SU-DHL-6 (cell line): Measurements from ENCODE around the gene CREB5.

Experiments used
- H2AFZ ChIP-seq: fragments of 200-600 bp; sonication (generic); 2 replicates; pipeline ENCODE4 v1.6.1; 2014; ENCODE audit warnings: low read depth, mild to moderate bottlenecking, moderate library complexity, mixed read lengths, antibody characterized with exemption, low read length; ENCODE audit not compliant: severe bottlenecking
- H3F3A ChIP-seq: fragments of 200-600 bp; shearing (Covaris generic); 2 replicates; pipeline ENCODE4 v1.6.0; 2016; ENCODE audit warnings: antibody characterized with exemption, mild to moderate bottlenecking; ENCODE audit not compliant: insufficient read depth
- H3K27ac ChIP-seq: fragments of 200-600 bp; sonication (generic); 2 replicates; pipeline ENCODE4 v1.5.1; 2016; ENCODE audit warnings: low read depth, mild to moderate bottlenecking, low read length, moderate library complexity, mixed read lengths
- H3K27me3 ChIP-seq: fragments of 200-600 bp; sonication (generic), shearing (Covaris generic); 2 replicates; pipeline ENCODE4 v1.6.0; 2014; ENCODE audit warnings: mild to moderate bottlenecking, low read length
- H3K36me3 ChIP-seq: fragments of 200-600 bp; sonication (generic); 2 replicates; pipeline ENCODE4 v1.6.1; 2014; ENCODE audit warnings: mild to moderate bottlenecking, low read length, mixed read lengths
- H3K4me2 ChIP-seq: fragments of 300-600, 200-600 bp; shearing (Covaris generic), sonication (generic); 2 replicates; pipeline ENCODE4 v1.6.0; 2014; ENCODE audit warnings: low read length, low read depth, mild to moderate bottlenecking; ENCODE audit not compliant: poor library complexity, severe bottlenecking
- H3K4me3 ChIP-seq: fragments of 200-600 bp; sonication (generic); 2 replicates; pipeline ENCODE4 v1.5.1; 2014; ENCODE audit warnings: antibody characterized with exemption, low read length, mild to moderate bottlenecking, mixed read lengths; ENCODE audit not compliant: insufficient read depth, poor library complexity, severe bottlenecking
- H3K79me2 ChIP-seq: fragments of 200-600 bp; sonication (generic); 2 replicates; pipeline ENCODE4 v1.6.1; 2014; ENCODE audit warnings: mild to moderate bottlenecking, low read length, moderate library complexity; ENCODE audit not compliant: insufficient read depth
- H3K9ac ChIP-seq: fragments of 200-600 bp; sonication (generic); 2 replicates; pipeline ENCODE4 v1.7.0; 2014; ENCODE audit warnings: mild to moderate bottlenecking, low read length
- H3K9me2 ChIP-seq: fragments of 200-600 bp; sonication (generic); replicated peaks from 2 replicates; pipeline ENCODE4 v1.6.1; 2014; ENCODE audit warnings: low read length; ENCODE audit not compliant: insufficient read depth
- H3K9me3 ChIP-seq: fragments of 200-600 bp; sonication (generic); 2 replicates; pipeline ENCODE4 v1.6.1; 2014; ENCODE audit warnings: low read length, mixed read lengths; ENCODE audit not compliant: insufficient read depth
- H4K20me1 ChIP-seq: fragments of 200-600 bp; sonication (generic); 2 replicates; pipeline ENCODE4 v1.6.1; 2014; ENCODE audit warnings: low read depth, mild to moderate bottlenecking, antibody characterized with exemption, low read length, moderate library complexity, mixed read lengths
- EZH2phosphoT487 ChIP-seq: fragments of 200-600 bp; sonication (generic), shearing (Covaris generic); conservative IDR thresholded peaks from 2 replicates; pipeline ENCODE4 v1.6.1; 2018; ENCODE audit warnings: mild to moderate bottlenecking, antibody characterized with exemption, low read length, moderate library complexity, mixed read lengths
- TF ChIP-seq, protein P1 (sequence below): fragments of 200-600 bp; sonication (generic); IDR thresholded peaks from one replicate; pipeline ENCODE4 v1.5.1; 2017; ENCODE audit warnings: antibody characterized with exemption, mild to moderate bottlenecking, low read length, moderate library complexity; ENCODE audit not compliant: insufficient read depth, poor library complexity, severe bottlenecking

Gene CREB5

DNA sequence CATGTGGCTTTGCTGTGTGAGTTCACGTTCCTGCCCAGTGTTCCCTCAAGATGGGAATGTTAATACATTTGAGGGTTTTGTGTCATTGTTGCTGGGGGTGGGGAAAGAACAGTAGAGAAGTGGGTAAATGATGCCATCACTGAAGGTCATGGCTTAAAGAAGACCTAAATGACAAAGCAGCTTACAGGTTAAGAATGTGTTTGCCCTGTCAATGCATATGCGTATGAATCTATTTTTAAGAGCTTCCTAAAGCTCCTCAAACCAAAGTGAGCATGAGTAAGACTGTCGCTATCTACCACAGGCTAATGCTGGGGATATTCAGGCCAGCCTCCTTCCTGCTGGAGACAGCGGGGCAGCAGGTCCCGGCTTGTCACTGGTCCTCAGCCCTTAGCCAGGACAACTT lies 162.9 kb downstream of the CREB5 start:
- Histone ChIP-seq H3K9me3 (no peaks in the 10 kb centered on the region), H2AFZ (no peak overlapping the region), H3K27ac (no peak overlapping the region), H3K9ac (no peak overlapping the region), H3F3A (peaks cover 36% of the 10 kb centered on the region), H3K36me3 (peaks cover 25% of the 10 kb centered on the region), H3K27me3 (no peaks in the 10 kb centered on the region), H3K9me2 (no peaks in the 10 kb centered on the region), H3K4me2 (no peak overlapping the region), H4K20me1 (0 out of 2 replicates have a peak, but pooled peaks cover 5% of the 10 kb centered on the region), H3K4me3 (no peak overlapping the region), H3K79me2 (peaks cover 76% of the 10 kb centered on the region)
- TF ChIP-seq EZH2phosphoT487 = no peak
- TF ChIP-seq, protein P1, sequence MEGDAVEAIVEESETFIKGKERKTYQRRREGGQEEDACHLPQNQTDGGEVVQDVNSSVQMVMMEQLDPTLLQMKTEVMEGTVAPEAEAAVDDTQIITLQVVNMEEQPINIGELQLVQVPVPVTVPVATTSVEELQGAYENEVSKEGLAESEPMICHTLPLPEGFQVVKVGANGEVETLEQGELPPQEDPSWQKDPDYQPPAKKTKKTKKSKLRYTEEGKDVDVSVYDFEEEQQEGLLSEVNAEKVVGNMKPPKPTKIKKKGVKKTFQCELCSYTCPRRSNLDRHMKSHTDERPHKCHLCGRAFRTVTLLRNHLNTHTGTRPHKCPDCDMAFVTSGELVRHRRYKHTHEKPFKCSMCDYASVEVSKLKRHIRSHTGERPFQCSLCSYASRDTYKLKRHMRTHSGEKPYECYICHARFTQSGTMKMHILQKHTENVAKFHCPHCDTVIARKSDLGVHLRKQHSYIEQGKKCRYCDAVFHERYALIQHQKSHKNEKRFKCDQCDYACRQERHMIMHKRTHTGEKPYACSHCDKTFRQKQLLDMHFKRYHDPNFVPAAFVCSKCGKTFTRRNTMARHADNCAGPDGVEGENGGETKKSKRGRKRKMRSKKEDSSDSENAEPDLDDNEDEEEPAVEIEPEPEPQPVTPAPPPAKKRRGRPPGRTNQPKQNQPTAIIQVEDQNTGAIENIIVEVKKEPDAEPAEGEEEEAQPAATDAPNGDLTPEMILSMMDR = no peak

DNA sequence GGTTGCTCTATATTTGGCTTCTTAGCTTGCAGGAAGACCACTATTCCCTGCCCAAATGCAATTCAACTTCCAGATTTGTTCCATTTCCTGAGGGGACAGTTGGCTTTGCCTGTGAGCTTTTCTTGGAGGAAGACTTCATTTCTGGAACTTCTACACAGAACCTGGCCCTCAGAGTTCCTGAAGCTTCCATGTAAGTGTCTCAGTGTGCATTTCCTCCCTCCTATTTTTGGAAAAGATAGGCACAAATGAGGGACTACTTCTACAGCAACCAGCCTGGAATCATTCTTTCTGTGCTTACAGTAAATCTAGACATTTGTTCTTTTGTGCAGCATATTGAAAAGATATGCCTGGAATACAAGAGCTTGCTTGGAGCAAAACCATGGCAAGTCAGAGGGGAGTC lies 164.3 kb downstream of the CREB5 start:
- Histone ChIP-seq H3K27me3 (no peaks in the 10 kb centered on the region), H3K36me3 (peaks cover 25% of the 10 kb centered on the region), H4K20me1 (peaks cover 5% of the 10 kb centered on the region; the same call in 1 of the 2 replicates), H3K79me2 (peaks cover 73% of the 10 kb centered on the region), H3K9ac (no peak overlapping the region), H2AFZ (no peak overlapping the region), H3K4me3 (no peak overlapping the region), H3F3A (peaks cover 28% of the 10 kb centered on the region), H3K9me3 (no peaks in the 10 kb centered on the region), H3K4me2 (no peak overlapping the region), H3K27ac (no peak overlapping the region), H3K9me2 (no peaks in the 10 kb centered on the region)
- no peak for TF ChIP-seq EZH2phosphoT487
- TF ChIP-seq, protein P1 = no peak

DNA sequence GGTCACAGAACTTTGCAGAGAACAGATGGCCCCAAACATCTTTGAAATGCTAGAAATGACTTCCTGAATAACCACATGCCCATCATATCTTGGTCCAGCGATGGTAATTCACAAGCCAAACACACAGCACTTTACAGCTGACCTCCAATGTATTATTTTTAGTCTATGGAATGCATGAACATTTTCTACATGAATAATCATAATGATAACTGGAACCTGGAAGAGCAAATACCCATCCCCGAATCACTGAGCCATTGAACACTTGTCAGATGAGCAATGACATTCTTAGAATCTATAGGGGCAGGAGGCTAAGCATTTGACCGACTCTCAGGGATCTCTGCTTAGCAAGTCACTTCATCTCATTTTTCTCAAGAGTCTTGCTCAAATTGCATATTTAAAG lies 167.3 kb downstream of the CREB5 start:
- Histone ChIP-seq H3F3A (no peaks in the 10 kb centered on the region), H2AFZ (no peak overlapping the region), H3K4me2 (no peak overlapping the region), H3K9me3 (no peaks in the 10 kb centered on the region), H4K20me1 (peaks cover 5% of the 10 kb centered on the region; the same call in 1 of the 2 replicates), H3K9ac (no peak overlapping the region), H3K27ac (no peak overlapping the region), H3K4me3 (no peak overlapping the region), H3K79me2 (peaks cover 55% of the 10 kb centered on the region), H3K9me2 (no peaks in the 10 kb centered on the region), H3K36me3 (peaks cover 23% of the 10 kb centered on the region), H3K27me3 (no peaks in the 10 kb centered on the region)
- TF ChIP-seq, protein P1 = no peak
- TF ChIP-seq EZH2phosphoT487 = no peak
